ENCODE data around the gene IL23R.

DNA sequence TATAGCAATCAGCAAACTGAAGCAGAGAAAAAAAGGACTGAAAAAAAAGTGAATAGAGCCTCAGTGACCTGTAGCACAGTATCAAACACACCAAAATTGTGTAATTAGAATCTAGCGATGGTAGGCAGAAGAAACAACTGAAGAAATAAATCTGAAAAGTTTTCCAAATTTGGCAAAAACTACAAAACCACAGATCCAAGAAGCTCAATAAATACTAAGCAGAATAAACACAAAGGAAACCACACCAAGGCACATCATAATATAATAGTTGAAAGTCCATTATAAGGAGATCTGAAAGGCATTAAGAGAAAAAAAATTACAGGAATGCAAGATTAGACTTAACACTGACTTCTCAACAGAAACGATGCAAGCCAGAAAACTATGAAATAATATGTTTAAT is 134.3 kb downstream of the IL23R start:
- TF ChIP-seq POLR2A (IDR thresholded peaks at IDR 0.05; ENCODE audit: low read depth, low read length) (no peak), POLR2AphosphoS5 (IDR thresholded peaks at IDR 0.05; ENCODE audit: low read depth, low read length) (no peak)
